Left renal cortex interstitium (tissue), 4 donors: ENCODE data around the gene MLPH. TPM values are rescaled to one million over a fixed set of nuclear protein-coding genes. Genes with fewer than 3 reads are reported as not detected.
A peak's percentile ranks its signal among the peaks of the same experiment; 100 is the strongest.

ENCODE experiments used
- DNase-seq, 4 donors: peaks; one replicate each; pipeline ENCODE4 v3.0.0-alpha.2; 2013; ENCODE audit warnings: low read depth in 4 of 4, low spot score in 2 of 4, missing footprints in 1 of 4
- polyA plus RNA-seq, 4 donors: library from polyadenylated mRNA; unstranded; fragments of 120-200 nt; gene quantifications; one replicate each; pipeline ENCODE4 v1.2.1, GENCODE V29; 2013; ENCODE audit not compliant: insufficient read length in 4 of 4

MLPH gene
- polyA plus RNA-seq, 4 donors = 1.4 to 6.2 (median 3.2) TPM

DNA sequence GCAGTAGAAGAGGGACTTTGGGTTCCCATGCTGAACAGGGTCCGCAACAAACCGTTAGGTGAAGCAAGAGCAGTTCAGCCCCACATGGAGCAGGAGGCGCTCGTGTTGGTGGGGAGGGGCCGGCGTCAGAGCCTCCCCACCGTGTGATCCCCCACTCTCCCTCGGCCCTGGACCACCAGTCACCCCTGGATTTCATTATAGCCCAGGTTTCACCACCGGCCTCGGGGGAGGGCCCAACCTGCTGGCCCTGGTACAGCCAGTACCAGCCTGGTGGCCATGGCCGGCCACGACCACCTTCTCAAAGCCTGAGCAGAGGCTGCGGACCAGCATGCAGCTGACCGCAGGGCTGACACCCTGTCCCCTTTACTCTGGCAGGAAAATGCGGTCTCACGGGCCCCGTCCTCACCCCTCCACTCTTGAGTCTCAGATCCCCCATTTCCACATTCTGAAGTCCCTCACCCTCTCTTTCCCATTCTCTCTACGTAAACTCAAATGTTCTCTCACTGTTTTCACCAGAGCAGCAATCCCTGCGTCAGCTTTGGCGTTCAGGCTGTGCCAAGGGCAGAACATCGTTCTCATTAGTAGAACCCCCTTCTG lies 8.6 kb downstream of the MLPH start:
- DNase-seq = no peak

DNA sequence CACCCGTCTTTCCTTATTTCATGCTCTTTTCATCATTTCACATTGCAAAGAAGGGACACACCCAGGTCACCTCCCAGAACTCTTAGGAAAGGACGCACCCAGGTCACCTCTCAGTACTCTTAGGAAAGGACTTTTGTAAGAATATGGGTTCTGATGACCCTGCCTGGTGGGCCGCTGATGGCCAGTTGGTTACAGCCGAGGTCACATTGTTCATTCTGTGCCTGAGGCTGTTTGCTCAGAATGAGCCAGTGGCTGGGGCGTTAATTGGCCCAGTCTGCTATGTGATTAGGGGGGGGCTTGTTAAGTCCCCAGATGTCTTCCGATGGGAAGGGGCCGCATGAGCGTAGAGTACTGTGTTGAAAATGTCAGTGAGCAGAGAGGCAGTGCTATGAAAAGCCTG lies 9.4 kb downstream of the MLPH start:
- DNase-seq = no peak

GRCh38 chr2:237497009-237497837 lies 10.2 kb downstream of the MLPH start:
- no peak for DNase-seq

DNA sequence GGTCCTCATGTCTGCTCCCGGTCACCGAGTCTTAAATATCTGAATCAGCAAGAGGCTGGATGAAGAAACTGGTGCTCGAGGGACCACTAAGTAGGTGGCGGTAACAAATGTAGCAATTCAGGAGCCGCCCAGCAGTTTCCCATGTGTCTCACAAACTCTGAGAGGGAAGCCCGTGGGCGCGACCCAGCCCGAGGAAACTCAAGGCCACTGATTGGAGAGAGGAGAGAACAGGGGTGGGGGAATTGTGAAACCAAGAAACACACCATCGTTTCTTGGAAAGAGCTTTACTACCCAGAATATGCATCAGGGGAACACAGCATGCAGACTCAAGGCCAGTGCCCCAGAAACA lies 10.8 kb downstream of the MLPH start:
- DNase-seq = no peak

DNA sequence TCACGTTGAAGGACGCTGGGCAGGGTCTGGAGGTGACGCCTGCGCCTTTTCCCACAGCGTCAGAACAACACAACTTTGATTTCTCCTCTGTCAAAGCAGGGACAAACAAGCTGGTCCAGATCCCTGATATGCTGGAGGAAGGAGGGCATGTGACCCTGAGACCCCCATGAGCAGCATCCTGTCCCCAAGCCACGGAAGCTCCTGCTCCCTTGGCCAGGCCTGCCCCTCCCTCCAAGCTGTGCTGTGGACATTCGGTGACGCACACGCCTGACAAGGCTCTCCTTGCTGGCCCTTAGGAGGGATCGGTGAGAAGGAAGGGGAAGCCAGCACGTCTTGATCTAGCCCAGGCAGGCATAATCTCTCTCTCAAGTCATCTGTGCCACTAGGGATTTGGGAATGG lies 11.3 kb downstream of the MLPH start:
- DNase-seq = no peak

GRCh38 chr2:237500681-237501424 lies 13.8 kb downstream of the MLPH start:
- DNase-seq = no peak

GRCh38 chr2:237501892-237502513 lies 15.0 kb downstream of the MLPH start:
- DNase-seq = no peak

- no peak for DNase-seq
Measured at GRCh38 chr2:237503201-237503600, 16.1 kb downstream of the MLPH start.

GRCh38 chr2:237505188-237505939 lies 18.3 kb downstream of the MLPH start:
- DNase-seq = no peak

DNA sequence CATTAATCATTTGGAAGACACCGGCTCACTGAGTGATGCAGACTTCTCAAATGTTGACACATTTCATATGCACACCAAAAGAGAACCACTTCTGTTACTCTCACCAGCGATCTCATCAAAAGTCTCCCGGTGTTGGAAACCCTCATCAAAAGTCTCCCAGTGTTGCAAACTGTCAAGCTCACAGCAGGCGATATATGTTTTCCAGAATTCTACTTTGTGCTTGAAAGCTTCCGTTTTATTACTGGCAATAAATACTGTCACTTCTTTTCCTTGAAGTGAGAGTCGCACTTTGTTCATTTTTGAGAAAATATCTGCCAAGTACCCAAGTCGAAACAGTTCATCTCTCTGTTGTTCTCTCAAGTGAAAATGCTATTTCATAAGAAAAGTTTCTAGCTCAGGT lies 20.5 kb downstream of the MLPH start:
- DNase-seq = no peak

GRCh38 chr2:237508361-237508760 lies 21.3 kb downstream of the MLPH start:
- no peak for DNase-seq

- DNase-seq = no peak
Measured at GRCh38 chr2:237509151-237509550, 22.1 kb downstream of the MLPH start.

DNA sequence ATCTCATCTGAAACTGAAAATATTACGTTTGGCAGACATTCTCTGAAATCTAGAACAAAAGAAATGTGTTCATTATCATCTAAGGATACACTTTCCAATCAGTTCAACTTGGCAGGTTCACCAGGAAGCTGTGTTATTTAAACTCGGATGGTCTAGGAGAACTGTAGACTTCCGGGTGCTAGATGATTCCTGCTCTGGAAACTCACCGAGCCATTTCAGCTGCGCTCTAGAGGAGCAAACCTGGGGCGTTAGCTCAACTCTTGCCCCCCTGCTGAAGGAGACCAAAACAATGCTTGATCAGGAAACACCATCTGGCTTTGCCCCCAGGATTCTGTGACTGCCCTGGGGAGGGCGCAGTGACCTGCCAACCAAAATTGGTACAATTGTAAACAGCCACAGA lies 22.9 kb downstream of the MLPH start:
- no peak for DNase-seq

DNA sequence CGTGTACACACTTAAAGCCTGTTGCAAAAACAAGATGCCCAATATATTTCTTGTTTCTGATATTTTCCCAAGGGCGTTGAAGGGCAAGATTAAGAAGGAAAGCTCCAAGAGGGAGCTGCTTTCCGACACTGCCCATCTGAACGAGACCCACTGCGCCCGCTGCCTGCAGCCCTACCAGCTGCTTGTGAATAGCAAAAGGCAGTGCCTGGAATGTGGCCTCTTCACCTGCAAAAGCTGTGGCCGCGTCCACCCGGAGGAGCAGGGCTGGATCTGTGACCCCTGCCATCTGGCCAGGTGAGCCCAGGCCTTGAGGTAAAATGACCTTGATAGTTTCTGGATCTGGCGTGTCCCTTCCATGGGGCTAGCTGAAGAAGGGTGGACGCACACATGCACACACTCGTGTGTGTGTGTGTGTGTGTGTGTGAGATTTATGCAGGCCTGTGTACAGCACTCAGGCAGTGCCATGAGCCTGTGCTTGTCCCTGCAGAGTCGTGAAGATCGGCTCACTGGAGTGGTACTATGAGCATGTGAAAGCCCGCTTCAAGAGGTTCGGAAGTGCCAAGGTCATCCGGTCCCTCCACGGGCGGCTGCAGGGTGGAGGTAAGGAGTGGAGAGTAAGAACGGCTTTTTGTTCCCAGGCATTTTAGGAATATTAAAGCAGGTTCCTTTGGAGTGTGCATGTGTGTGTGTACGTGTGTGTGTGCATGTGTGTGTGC lies 23.6 kb downstream of the MLPH start:
- no peak for DNase-seq

DNA sequence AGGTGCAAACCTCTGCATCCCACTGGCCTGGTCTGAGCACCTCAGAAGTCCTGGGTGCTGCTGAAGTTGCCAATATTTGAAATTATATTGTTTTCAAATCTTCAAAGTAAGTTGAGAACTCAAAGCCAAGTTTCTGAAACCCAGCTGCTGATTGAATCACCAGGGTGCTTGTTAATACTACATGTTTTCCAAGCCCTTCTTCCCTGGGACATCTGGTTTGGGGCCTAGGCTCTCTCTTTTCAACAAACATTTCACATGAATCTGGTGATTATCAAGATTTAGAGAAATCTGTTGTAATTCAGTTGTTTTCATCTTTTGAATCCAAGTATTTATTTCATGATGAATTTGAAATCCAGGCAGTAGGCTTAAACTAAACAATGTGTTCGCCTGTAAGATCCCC lies 24.4 kb downstream of the MLPH start:
- DNase-seq = no peak

DNA sequence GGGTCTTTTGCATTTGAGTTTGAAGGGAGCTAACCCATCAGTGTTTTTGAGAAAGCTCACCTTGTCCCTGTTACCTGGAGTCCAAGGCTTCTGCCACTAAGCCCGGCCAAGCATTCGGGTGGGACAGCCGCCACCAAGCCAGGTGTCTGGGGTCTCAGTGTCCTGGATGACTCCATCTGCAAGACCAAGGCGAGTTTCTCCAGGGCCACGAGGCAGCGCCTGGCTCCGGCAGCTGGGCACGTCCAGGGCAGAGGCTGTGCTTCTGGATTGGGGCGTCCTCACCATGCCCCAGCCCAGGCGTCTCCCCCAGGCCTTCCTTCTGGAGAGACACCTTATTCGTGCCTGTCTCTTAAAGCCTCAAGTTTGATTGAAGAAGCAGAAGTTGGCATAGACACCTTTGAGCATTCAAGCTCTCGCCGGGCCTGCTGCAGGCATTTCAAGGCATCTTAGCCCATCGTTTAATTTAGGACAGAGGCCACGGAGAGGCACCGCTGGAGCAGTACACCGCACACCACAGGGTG lies 24.9 kb downstream of the MLPH start:
- no peak for DNase-seq

GRCh38 chr2:237512774-237513466 lies 25.9 kb downstream of the MLPH start:
- DNase-seq = peak; percentile 72 to 90 (median 81)

GRCh38 chr2:237513693-237514092 lies 26.6 kb downstream of the MLPH start:
- DNase-seq = no peak

GRCh38 chr2:237514474-237515130 lies 27.6 kb downstream of the MLPH start:
- no peak for DNase-seq
